ENCODE data around the gene TPP1.
A peak's percentile ranks its signal among the peaks of the same experiment; 100 is the strongest.

Gene TPP1

DNA sequence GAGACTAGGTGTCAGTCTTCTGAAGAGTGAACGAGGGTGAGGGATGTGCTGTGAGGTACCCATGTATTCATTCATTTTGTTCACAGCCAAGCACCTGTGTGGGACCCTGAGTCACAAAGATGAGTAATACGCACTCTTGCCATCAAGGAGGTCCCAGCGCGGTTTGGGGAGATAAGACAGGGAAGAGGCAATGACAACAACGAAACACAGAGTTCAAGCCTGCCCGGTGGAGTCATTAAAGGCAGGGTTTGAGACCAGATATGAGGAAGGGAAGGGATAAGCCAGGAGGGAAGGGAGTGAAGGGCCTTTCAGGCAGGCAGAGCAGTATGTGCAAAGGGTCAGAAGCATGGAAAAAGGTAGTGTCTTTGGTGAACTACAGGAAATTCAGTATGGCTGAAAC lies 31.8 kb upstream of the TPP1 start:
- H3K4me3 ChIP-seq (ENCODE audit: low read depth, low read length): no peak overlapping the region
- TF ChIP-seq, protein P1, sequence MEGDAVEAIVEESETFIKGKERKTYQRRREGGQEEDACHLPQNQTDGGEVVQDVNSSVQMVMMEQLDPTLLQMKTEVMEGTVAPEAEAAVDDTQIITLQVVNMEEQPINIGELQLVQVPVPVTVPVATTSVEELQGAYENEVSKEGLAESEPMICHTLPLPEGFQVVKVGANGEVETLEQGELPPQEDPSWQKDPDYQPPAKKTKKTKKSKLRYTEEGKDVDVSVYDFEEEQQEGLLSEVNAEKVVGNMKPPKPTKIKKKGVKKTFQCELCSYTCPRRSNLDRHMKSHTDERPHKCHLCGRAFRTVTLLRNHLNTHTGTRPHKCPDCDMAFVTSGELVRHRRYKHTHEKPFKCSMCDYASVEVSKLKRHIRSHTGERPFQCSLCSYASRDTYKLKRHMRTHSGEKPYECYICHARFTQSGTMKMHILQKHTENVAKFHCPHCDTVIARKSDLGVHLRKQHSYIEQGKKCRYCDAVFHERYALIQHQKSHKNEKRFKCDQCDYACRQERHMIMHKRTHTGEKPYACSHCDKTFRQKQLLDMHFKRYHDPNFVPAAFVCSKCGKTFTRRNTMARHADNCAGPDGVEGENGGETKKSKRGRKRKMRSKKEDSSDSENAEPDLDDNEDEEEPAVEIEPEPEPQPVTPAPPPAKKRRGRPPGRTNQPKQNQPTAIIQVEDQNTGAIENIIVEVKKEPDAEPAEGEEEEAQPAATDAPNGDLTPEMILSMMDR (IDR thresholded peaks at IDR 0.05; ENCODE audit: low read depth, low read length): no peak
- TF ChIP-seq POLR2A (IDR thresholded peaks at IDR 0.05; ENCODE audit: extremely low read depth, insufficient read length): no peak
- TF ChIP-seq MYC (IDR thresholded peaks at IDR 0.05; ENCODE audit: low read depth, low read length): no peak
- TF ChIP-seq, protein P2, sequence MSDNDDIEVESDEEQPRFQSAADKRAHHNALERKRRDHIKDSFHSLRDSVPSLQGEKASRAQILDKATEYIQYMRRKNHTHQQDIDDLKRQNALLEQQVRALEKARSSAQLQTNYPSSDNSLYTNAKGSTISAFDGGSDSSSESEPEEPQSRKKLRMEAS (IDR thresholded peaks at IDR 0.05; ENCODE audit: low read depth, low read length): no peak
- no peak for DNase-seq (ENCODE audit: low read depth)

DNA sequence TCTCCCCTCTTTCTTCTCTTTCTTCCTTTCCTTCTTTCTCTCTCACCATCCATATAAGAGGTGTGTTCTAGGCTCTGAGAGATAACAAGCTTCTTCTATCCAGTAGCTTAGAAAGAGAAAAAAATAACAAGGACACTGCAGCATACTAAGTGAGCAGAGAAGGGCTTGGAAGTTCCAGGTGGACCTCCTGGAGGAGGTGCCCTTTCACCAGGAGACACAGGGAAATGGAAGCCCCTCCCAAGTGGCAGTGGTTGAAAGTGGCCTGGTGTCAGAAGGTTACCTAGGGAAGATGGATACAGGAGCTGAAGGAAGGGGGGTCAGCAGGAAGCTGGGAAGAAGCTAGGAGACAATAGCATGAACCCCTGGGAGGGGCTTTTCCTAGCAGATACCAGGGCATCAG lies 30.9 kb upstream of the TPP1 start:
- no peak for DNase-seq (ENCODE audit: low read depth)
- TF ChIP-seq POLR2A (IDR thresholded peaks at IDR 0.05; ENCODE audit: extremely low read depth, insufficient read length): no peak
- TF ChIP-seq, protein P1 (IDR thresholded peaks at IDR 0.05; ENCODE audit: low read depth, low read length): no peak
- TF ChIP-seq MYC (IDR thresholded peaks at IDR 0.05; ENCODE audit: low read depth, low read length): no peak
- TF ChIP-seq, protein P2 (IDR thresholded peaks at IDR 0.05; ENCODE audit: low read depth, low read length): no peak
- no peak overlapping the region for H3K4me3 ChIP-seq (ENCODE audit: low read depth, low read length)

DNA sequence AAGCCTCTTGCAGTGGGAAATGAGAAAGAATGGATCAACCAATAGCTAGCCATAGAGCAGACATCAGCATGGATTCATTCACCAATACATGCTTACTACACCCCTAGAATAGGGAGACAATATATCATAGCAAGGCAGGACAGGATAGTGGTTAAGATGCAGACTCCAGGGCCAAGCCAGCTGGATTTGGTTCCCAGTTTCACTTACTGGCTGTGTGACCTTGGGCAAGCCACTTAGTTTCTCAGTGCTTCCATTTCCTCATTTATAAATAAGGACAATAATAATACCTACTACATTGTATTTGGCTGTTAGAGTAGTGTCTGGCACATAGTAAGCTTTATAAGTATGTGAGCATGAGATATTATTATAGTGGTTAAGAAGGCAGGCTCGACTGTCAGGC lies 29.3 kb upstream of the TPP1 start:
- no peak for TF ChIP-seq MYC (IDR thresholded peaks at IDR 0.05; ENCODE audit: low read depth, low read length)
- no peak for TF ChIP-seq POLR2A (IDR thresholded peaks at IDR 0.05; ENCODE audit: extremely low read depth, insufficient read length)
- DNase-seq (ENCODE audit: low read depth): peak; percentile 31
- H3K4me3 ChIP-seq (ENCODE audit: low read depth, low read length): no peak overlapping the region

DNA sequence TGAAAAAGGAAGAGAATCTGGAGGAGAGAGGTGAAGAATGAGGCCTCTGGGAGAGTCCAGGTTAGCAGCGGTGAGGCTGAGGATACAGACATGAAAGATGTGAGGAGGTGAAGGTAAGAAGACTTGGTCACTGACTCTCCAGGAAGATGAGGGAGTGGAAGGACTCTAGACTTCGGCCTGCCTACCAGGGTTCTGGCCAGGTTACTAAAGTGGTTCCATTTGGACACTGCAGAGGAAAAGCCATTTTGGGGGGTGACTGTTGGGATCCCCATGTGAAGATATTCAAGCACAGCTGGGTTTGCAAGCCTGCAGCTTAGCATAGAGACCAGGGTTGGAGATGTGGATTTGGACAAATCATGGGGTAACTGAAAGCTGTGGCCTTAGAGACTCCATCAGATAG lies 28.6 kb upstream of the TPP1 start:
- no peak for DNase-seq (ENCODE audit: low read depth)
- no peak overlapping the region for H3K4me3 ChIP-seq (ENCODE audit: low read depth, low read length)
- no peak for TF ChIP-seq MYC (IDR thresholded peaks at IDR 0.05; ENCODE audit: low read depth, low read length)
- TF ChIP-seq, protein P1 (IDR thresholded peaks at IDR 0.05; ENCODE audit: low read depth, low read length): no peak
- TF ChIP-seq, protein P2 (IDR thresholded peaks at IDR 0.05; ENCODE audit: low read depth, low read length): no peak
- no peak for TF ChIP-seq POLR2A (IDR thresholded peaks at IDR 0.05; ENCODE audit: extremely low read depth, insufficient read length)

DNA sequence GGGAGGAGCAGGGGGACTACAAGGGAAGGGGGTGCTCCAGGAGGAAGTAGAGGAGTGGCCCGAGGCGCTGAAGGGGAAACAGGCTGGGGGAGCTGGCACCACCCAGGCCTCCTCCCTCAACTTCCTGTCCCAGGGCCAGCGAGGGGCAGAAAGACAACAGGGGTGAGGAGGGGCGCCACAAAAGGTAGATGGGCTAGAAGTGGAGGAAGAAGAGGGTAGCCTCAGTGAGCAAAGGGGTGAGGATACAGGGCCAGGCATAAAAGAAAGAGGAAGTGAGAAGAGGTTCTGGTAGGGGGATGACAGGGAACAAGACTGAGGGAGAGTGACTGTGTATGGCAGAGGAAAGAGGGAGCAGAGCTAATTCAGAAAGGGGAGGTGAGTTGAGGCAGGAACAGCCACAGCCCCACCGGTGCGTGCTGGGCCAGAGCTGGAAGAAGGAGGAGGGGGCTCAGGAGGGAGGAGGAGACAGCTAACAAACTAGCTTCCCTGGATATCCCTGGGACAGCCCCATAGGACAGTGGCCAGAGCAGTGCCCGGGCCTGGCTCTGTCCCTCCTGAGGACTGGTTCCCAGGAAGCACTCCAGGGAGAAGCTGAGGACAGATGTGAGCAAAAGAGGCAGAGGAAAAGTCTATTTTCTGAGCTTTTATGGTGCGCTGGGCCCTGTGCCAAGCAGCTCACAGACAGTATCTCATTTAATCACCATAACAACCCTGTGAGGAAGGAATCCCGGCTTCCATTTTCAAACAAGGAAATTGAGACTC lies 27.9 kb upstream of the TPP1 start:
- TF ChIP-seq, protein P2 (IDR thresholded peaks at IDR 0.05; ENCODE audit: low read depth, low read length): no peak
- TF ChIP-seq MYC (IDR thresholded peaks at IDR 0.05; ENCODE audit: low read depth, low read length): no peak
- TF ChIP-seq POLR2A (IDR thresholded peaks at IDR 0.05; ENCODE audit: extremely low read depth, insufficient read length): no peak
- TF ChIP-seq, protein P1 (IDR thresholded peaks at IDR 0.05; ENCODE audit: low read depth, low read length): no peak
- peak; percentile 90 for DNase-seq (ENCODE audit: low read depth)
- H3K4me3 ChIP-seq (ENCODE audit: low read depth, low read length): peak overlapping the region; percentile 9

DNA sequence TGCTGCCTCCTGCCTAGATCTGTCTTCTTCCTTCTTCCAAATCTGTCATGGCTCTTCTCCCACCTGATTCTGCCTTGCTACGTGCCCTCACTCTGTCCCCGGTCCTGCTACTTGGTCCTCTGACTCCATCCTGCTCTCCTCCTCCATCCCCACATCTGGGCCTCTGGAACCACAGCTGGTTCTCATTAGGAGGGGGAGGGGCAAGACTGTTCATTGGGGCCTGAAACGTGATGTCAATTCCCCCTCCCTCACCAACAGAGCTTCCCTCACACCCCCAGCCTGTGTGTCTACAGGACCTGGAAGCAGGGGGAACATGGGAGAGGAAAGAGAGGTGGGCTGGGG lies 27.3 kb upstream of the TPP1 start:
- TF ChIP-seq MYC (IDR thresholded peaks at IDR 0.05; ENCODE audit: low read depth, low read length): no peak
- TF ChIP-seq, protein P1 (IDR thresholded peaks at IDR 0.05; ENCODE audit: low read depth, low read length): no peak
- TF ChIP-seq POLR2A (IDR thresholded peaks at IDR 0.05; ENCODE audit: extremely low read depth, insufficient read length): no peak
- TF ChIP-seq, protein P2 (IDR thresholded peaks at IDR 0.05; ENCODE audit: low read depth, low read length): no peak
- H3K4me3 ChIP-seq (ENCODE audit: low read depth, low read length): peak overlapping the region; percentile 44
- DNase-seq (ENCODE audit: low read depth): no peak

Measured in NB4 (cell line).